ENCODE measurements around the gene PRMT7. TPM values are rescaled to one million over a fixed set of nuclear protein-coding genes. Genes with fewer than 3 reads are reported as not detected.
A peak's percentile ranks its signal among the peaks of the same experiment; 100 is the strongest.

PRMT7 gene
- total RNA-seq, 1 experiment from 2014 or later, result 59.3 TPM

- TF ChIP-seq E2F1 (CRISPR knock-in tag; IDR thresholded peaks at IDR 0.05) (no peak), CREB1 (CRISPR knock-in tag; IDR thresholded peaks at IDR 0.05) (no peak)
Observed at GRCh38 chr16:68388124-68388523, 77.3 kb downstream of the PRMT7 start (continued).

GRCh38 chr16:68389006-68389405, 78.2 kb downstream of the PRMT7 start:
- TF ChIP-seq MYBL2 (CRISPR knock-in tag; IDR thresholded peaks at IDR 0.05), result no peak
- no peak for TF ChIP-seq GTF2I (CRISPR knock-in tag; conservative IDR thresholded peaks at IDR 0.05)
- no peak for TF ChIP-seq CREB1 (CRISPR knock-in tag; IDR thresholded peaks at IDR 0.05)
- no peak for TF ChIP-seq ETV6 (CRISPR knock-in tag; IDR thresholded peaks at IDR 0.05)
- no peak for TF ChIP-seq TP53 (CRISPR knock-in tag; IDR thresholded peaks at IDR 0.05)
- TF ChIP-seq GABPB1 (CRISPR knock-in tag; IDR thresholded peaks at IDR 0.05), result no peak
- TF ChIP-seq ERG (CRISPR knock-in tag; IDR thresholded peaks at IDR 0.05), result no peak
- no peak for TF ChIP-seq AFF4 (CRISPR knock-in tag; IDR thresholded peaks at IDR 0.05; ENCODE audit: borderline replicate concordance)
- no peak for TF ChIP-seq STAT6 (CRISPR knock-in tag; conservative IDR thresholded peaks at IDR 0.05; ENCODE audit: low read depth)
- TF ChIP-seq NR3C1 (CRISPR knock-in tag; conservative IDR thresholded peaks at IDR 0.05; ENCODE audit: low read depth), result no peak
- TF ChIP-seq KAT7 (CRISPR knock-in tag; IDR thresholded peaks at IDR 0.05; ENCODE audit: borderline replicate concordance), result no peak
- TF ChIP-seq CREM (CRISPR knock-in tag; IDR thresholded peaks at IDR 0.05), result no peak
- no peak for TF ChIP-seq IRF1 (CRISPR knock-in tag; IDR thresholded peaks at IDR 0.05)
- TF ChIP-seq ZNF281 (CRISPR knock-in tag; IDR thresholded peaks at IDR 0.05), result no peak
- TF ChIP-seq FOXP1 (CRISPR knock-in tag; IDR thresholded peaks at IDR 0.05; ENCODE audit: borderline replicate concordance), result no peak
- no peak for TF ChIP-seq PRDM15 (CRISPR knock-in tag; IDR thresholded peaks at IDR 0.05)
- ATAC-seq, result peak; percentile 18
- Mint-ChIP-seq H3K9me3 (no peaks in the 10 kb centered on the region), H3K36me3 (no peaks in the 10 kb centered on the region), H3K27me3 (ENCODE audit: low read depth) (no peaks in the 10 kb centered on the region), H3K27ac (no peak overlapping the region), H3K4me1 (peaks cover 54% of the 10 kb centered on the region), H3K4me3 (no peak overlapping the region)
- POLR2A ChIA-PET, result no interaction called here
- DNase-seq (ENCODE audit: low spot score), result no peak
- CTCF ChIA-PET, result interaction anchor here (1.0 to 2.1 kb wide), 4 partner anchors 12 to 122 kb away, joined by 3 to 7 read pairs (median 3); no protein-coding TSS in a partner anchor
